SK-N-MC (cell line): ENCODE results near the gene RALGDS.
"Not testable (repeated sequence)": the region's sequence is repeated elsewhere in the genome, so short reads cannot be mapped to it uniquely, and the experiment has no call there.

ENCODE experiments used
- EZH2 ChIP-seq: fragments of 200-600 bp; sonication (generic); IDR thresholded peaks from one replicate; pipeline ENCODE4 v1.6.1; 2017; ENCODE audit warnings: antibody characterized with exemption
- FOXP2 ChIP-seq: optimal IDR thresholded peaks from 2 replicates; pipeline ENCODE3; 2011; ENCODE audit warnings: mild to moderate bottlenecking, moderate library complexity; ENCODE audit not compliant: insufficient read depth; ENCODE audit errors: extremely low read length, control extremely low read depth
- POLR2AphosphoS5 ChIP-seq: IDR thresholded peaks from 2 replicates; pipeline ENCODE4 v1.6.1; 2012; ENCODE audit warnings: mild to moderate bottlenecking, low read depth, low read length, borderline replicate concordance

- not testable (repeated sequence) for TF ChIP-seq FOXP2, EZH2, POLR2AphosphoS5
Observed at GRCh38 chr9:133062569-133062968, 58.5 kb downstream of the RALGDS start.
